SK-N-SH treated with all-trans-retinoic acid at 6 μM for 48 hours (cell line): ENCODE data around the gene PCDHB3.

Source experiments
- ARNTL ChIP-seq: fragments of 450-650 bp; formaldehyde crosslinking; IDR thresholded peaks from 2 replicates; pipeline ENCODE4 v1.5.0; 2020; ENCODE audit warnings: low read depth, mild to moderate bottlenecking, moderate library complexity, borderline replicate concordance
- CSDC2 ChIP-seq: fragments of 250-450 bp; sonication (Bioruptor Pico); IDR thresholded peaks from 2 replicates; pipeline ENCODE4 v1.5.0; 2020; ENCODE audit warnings: mild to moderate bottlenecking, moderate library complexity
- ESRRG ChIP-seq: fragments of 250-450 bp; sonication (Bioruptor Pico); IDR thresholded peaks from 2 replicates; pipeline ENCODE4 v1.6.1; 2021; ENCODE audit warnings: mild to moderate bottlenecking
- ISL1 ChIP-seq: fragments of 250-450 bp; sonication (Bioruptor Pico); IDR thresholded peaks from 2 replicates; pipeline ENCODE4 v2.1.2; 2022; ENCODE audit warnings: mild to moderate bottlenecking, moderate library complexity
- ZFP30 ChIP-seq: fragments of 450-650 bp; formaldehyde crosslinking; IDR thresholded peaks from 2 replicates; pipeline ENCODE4 v1.5.0; 2022; ENCODE audit warnings: mild to moderate bottlenecking, moderate library complexity
- ZNF8 ChIP-seq: fragments of 450-650 bp; formaldehyde crosslinking; IDR thresholded peaks from 2 replicates; pipeline ENCODE4 v1.5.0; 2020; ENCODE audit warnings: mild to moderate bottlenecking, moderate library complexity
- TF ChIP-seq, protein P1 (sequence below): fragments of 250-450 bp; sonication (Bioruptor Pico); IDR thresholded peaks from 2 replicates; pipeline ENCODE4 v1.8.0; 2021; ENCODE audit warnings: low read depth, mild to moderate bottlenecking, moderate library complexity, borderline replicate concordance
- TF ChIP-seq, protein P2 (sequence below): fragments of 250-450 bp; sonication (Bioruptor Pico); IDR thresholded peaks from 2 replicates; pipeline ENCODE4 v1.8.0; 2020; ENCODE audit warnings: mild to moderate bottlenecking, moderate library complexity, borderline replicate concordance
- TF ChIP-seq, protein P3 (sequence below): fragments of 250-450 bp; sonication (Bioruptor Pico); IDR thresholded peaks from 2 replicates; pipeline ENCODE4 v1.5.1; 2020; ENCODE audit warnings: low read depth, mild to moderate bottlenecking, moderate library complexity

DNA sequence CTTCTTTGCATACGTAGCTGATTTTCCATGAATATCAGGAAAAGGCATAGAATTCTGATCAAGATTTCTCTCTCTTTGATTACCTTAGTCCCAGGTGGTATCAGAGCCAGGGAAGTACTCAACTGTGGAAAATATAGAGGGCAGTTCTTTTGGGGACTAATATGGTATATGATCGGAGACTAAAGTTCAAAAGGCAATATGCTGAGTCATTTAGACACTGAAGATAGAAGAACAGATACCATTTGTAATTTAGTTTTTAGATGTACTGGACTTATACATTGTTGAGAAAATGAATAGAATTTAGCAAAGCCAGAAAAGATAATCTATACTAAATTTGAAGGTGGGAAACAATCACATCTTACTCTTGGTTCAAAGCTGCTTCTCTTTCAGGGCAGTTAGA lies 5.1 kb downstream of the PCDHB3 start:
- TF ChIP-seq ZFP30 (CRISPR knock-in tag) (no peak), ESRRG (CRISPR knock-in tag) (no peak), CSDC2 (CRISPR knock-in tag) (no peak), ZNF8 (no peak), ISL1 (CRISPR knock-in tag) (no peak), ARNTL (CRISPR knock-in tag) (no peak)
- TF ChIP-seq, protein P1, sequence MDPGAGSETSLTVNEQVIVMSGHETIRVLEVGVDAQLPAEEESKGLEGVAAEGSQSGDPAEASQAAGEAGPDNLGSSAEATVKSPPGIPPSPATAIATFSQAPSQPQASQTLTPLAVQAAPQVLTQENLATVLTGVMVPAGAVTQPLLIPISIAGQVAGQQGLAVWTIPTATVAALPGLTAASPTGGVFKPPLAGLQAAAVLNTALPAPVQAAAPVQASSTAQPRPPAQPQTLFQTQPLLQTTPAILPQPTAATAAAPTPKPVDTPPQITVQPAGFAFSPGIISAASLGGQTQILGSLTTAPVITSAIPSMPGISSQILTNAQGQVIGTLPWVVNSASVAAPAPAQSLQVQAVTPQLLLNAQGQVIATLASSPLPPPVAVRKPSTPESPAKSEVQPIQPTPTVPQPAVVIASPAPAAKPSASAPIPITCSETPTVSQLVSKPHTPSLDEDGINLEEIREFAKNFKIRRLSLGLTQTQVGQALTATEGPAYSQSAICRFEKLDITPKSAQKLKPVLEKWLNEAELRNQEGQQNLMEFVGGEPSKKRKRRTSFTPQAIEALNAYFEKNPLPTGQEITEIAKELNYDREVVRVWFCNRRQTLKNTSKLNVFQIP (CRISPR knock-in tag) = no peak
- TF ChIP-seq, protein P2, sequence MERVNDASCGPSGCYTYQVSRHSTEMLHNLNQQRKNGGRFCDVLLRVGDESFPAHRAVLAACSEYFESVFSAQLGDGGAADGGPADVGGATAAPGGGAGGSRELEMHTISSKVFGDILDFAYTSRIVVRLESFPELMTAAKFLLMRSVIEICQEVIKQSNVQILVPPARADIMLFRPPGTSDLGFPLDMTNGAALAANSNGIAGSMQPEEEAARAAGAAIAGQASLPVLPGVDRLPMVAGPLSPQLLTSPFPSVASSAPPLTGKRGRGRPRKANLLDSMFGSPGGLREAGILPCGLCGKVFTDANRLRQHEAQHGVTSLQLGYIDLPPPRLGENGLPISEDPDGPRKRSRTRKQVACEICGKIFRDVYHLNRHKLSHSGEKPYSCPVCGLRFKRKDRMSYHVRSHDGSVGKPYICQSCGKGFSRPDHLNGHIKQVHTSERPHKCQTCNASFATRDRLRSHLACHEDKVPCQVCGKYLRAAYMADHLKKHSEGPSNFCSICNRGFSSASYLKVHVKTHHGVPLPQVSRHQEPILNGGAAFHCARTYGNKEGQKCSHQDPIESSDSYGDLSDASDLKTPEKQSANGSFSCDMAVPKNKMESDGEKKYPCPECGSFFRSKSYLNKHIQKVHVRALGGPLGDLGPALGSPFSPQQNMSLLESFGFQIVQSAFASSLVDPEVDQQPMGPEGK (CRISPR knock-in tag) = no peak
- TF ChIP-seq, protein P3, sequence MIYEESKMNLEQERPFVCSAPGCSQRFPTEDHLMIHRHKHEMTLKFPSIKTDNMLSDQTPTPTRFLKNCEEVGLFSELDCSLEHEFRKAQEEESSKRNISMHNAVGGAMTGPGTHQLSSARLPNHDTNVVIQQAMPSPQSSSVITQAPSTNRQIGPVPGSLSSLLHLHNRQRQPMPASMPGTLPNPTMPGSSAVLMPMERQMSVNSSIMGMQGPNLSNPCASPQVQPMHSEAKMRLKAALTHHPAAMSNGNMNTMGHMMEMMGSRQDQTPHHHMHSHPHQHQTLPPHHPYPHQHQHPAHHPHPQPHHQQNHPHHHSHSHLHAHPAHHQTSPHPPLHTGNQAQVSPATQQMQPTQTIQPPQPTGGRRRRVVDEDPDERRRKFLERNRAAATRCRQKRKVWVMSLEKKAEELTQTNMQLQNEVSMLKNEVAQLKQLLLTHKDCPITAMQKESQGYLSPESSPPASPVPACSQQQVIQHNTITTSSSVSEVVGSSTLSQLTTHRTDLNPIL (CRISPR knock-in tag) = no peak
